Thymus (tissue), 11 donors: ENCODE measurements around the gene ZMYM4. TPM values are rescaled to one million over a fixed set of nuclear protein-coding genes. Genes with fewer than 3 reads are reported as not detected.

Source experiments
- DNase-seq, 9 donors: peaks; one replicate each; pipeline ENCODE4 v3.0.0-alpha.2; 2013; ENCODE audit warnings: low spot score in 9 of 9, low read depth in 6 of 9, missing footprints in 1 of 9
- H3K27ac ChIP-seq, 2 donors: one replicate each; pipeline ENCODE4 v1.5.1; 2013; ENCODE audit warnings: control low read depth in 1 of 2, low read depth in 1 of 2, low read length in 1 of 2, mild to moderate bottlenecking in 1 of 2, moderate library complexity in 1 of 2
- H3K27me3 ChIP-seq, 2 donors: one replicate each; pipeline ENCODE4 v1.5.1; 2013; ENCODE audit warnings: low read length in 1 of 2; ENCODE audit not compliant: control insufficient read depth in 2 of 2, insufficient read depth in 1 of 2
- H3K36me3 ChIP-seq, 2 donors: one replicate each; pipeline ENCODE4 v1.5.1; 2013; ENCODE audit warnings: low read length in 1 of 2, mild to moderate bottlenecking in 1 of 2, moderate library complexity in 1 of 2; ENCODE audit not compliant: control insufficient read depth in 2 of 2, insufficient read depth in 2 of 2
- H3K4me1 ChIP-seq, 2 donors: one replicate each; pipeline ENCODE4 v1.5.1; 2013; ENCODE audit warnings: low read length in 2 of 2; ENCODE audit not compliant: control insufficient read depth in 2 of 2, insufficient read depth in 2 of 2
- H3K4me3 ChIP-seq, 2 donors: one replicate each; pipeline ENCODE4 v1.5.1; 2013; ENCODE audit warnings: low read length in 2 of 2, control low read depth in 1 of 2, mild to moderate bottlenecking in 1 of 2
- H3K9me3 ChIP-seq, 2 donors: one replicate each; pipeline ENCODE4 v1.5.1; 2013; ENCODE audit warnings: low read length in 1 of 2, mild to moderate bottlenecking in 1 of 2; ENCODE audit not compliant: control insufficient read depth in 2 of 2, insufficient read depth in 1 of 2
- whole genome bisulfite sequencing: extraction: QIAGEN DNeasy Blood & Tissue Kit; methylation state at CpG from one replicate; pipeline ENCODE4 v1.1.7; 2013; 5-methylcytosine and 5-hydroxymethylcytosine counted together
- polyA plus RNA-seq: library from polyadenylated mRNA; stranded (reverse); fragments of 200-250 nt; gene quantifications from one replicate; pipeline ENCODE4 v1.2.3, GENCODE V29; 2013
- total RNA-seq: library from RNA; stranded (reverse); fragments of 120-200 nt; gene quantifications from one replicate; pipeline ENCODE4 v1.2.4, GENCODE V29; 2013
- donor health status: healthy.

ZMYM4 gene
- total and polyA plus RNA-seq, 2 donors: 17.3 to 31.6 TPM

DNA sequence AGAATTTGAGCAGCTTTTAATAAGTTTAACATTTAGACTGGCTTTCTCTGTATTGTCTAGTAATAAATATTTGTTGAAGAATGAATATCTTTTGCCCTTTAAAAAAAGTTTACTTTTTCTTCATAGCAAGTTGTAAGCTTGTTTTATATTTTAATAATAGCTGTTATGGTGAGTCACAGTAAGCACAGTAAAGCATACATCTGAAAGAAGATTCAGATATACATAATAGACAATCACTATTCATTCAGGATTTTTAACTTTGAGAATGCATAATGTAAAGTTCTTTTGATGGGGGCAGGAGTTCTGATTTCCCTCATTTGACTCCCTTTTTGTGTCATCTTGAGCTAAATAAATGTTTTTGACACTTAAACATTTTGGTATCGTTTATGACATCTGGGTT lies 66.0 kb downstream of the ZMYM4 start:
- 97% methylated on average over 1 of the region's 1 CpG for WGBS
- Histone ChIP-seq H3K27ac (no peak overlapping the region), H3K4me1 (no peaks in the 10 kb centered on the region), H3K36me3 (peaks cover 3 to 4% of the 10 kb centered on the region in 2 donors), H3K4me3 (no peak overlapping the region), H3K9me3 (no peaks in the 10 kb centered on the region), H3K27me3 (no peaks in the 10 kb centered on the region)
- DNase-seq: no peak

DNA sequence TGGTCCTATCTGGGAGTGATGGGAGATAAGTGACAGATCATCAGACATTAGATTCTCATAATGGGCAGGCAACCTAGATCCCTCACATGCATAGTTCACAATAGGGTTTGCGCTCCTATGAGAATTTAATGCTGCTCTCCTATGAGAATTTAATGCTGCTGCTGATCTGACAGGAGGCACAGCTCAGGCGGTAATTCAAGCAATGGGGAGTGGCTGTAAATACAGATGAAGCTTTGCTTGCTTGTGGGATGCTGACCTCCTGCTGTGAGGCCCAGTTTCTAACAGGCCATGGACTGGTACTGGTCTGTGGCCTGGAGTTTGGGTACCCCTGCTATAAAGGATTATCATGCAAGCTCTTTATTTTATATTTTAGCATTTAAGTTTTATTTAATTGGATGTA lies 72.0 kb downstream of the ZMYM4 start:
- H3K27me3 ChIP-seq: no peaks in the 10 kb centered on the region
- no peak overlapping the region for H3K4me3 ChIP-seq
- over 99% methylated on average over 2 of the region's 2 CpGs for whole genome bisulfite sequencing
- peaks cover 0 to 3% of the 10 kb centered on the region in 2 donors for H3K4me1 ChIP-seq
- no peaks in the 10 kb centered on the region for H3K9me3 ChIP-seq
- H3K36me3 ChIP-seq: peaks cover 0 to 3% of the 10 kb centered on the region in 2 donors
- no peak overlapping the region for H3K27ac ChIP-seq
- no peak for DNase-seq

DNA sequence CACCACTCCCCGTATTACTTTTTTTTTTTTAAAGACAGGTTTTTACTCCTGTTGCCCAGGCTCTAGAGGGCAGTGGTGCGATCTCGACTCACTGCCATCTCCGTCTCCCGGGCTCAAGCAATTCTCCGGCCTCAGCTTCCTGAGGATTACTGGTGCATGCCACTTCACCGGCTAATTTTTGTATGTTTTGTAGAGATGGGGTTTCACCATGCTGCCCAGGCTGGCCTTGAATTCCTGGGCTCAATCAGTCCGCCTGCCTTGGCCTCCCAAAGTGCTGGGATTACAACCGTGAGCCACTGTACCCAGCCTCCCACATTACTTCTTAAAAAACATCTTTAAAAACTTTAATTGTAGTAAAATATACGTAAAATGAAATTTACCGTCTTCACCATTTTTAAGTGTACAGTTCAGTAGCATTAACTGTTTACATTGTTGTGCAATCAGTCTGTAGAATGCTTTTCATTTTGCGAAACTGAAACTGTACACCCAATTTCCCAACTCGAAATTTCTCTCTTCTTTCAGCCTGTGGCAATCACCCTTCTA lies 77.0 kb downstream of the ZMYM4 start:
- H3K9me3 ChIP-seq: no peaks in the 10 kb centered on the region
- H3K4me3 ChIP-seq: no peak overlapping the region
- H3K4me1 ChIP-seq: peaks cover 0 to 3% of the 10 kb centered on the region in 2 donors
- H3K36me3 ChIP-seq: no peaks in the 10 kb centered on the region
- no peak for DNase-seq
- WGBS: 96% methylated on average over 13 of the region's 13 CpGs
- H3K27me3 ChIP-seq: no peaks in the 10 kb centered on the region
- H3K27ac ChIP-seq: no peak overlapping the region

DNA sequence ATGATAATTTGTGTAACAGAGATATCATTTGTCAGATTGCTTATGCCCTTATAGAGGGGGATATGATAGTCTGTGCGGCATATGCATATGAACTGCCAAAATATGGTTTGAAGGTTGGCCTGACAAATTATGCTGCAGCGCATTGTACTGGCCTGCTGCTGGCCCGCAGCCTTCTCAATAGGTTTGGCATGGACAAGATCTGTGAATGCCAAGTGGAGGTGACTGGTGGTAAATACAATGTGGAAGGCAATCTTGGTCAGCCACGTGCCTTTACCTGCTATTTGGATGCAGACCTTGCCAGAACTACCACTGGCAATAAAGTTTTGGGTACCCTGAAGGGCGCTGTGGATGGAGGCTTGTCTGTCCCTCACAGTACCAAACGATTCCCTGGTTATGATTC lies 82.4 kb downstream of the ZMYM4 start:
- DNase-seq: no peak
- WGBS: 98% methylated on average over 6 of the region's 6 CpGs
- no peaks in the 10 kb centered on the region for H3K9me3 ChIP-seq
- no peaks in the 10 kb centered on the region for H3K4me1 ChIP-seq
- H3K4me3 ChIP-seq: no peak overlapping the region
- H3K36me3 ChIP-seq: no peaks in the 10 kb centered on the region
- H3K27me3 ChIP-seq: no peaks in the 10 kb centered on the region
- H3K27ac ChIP-seq: no peak overlapping the region

DNA sequence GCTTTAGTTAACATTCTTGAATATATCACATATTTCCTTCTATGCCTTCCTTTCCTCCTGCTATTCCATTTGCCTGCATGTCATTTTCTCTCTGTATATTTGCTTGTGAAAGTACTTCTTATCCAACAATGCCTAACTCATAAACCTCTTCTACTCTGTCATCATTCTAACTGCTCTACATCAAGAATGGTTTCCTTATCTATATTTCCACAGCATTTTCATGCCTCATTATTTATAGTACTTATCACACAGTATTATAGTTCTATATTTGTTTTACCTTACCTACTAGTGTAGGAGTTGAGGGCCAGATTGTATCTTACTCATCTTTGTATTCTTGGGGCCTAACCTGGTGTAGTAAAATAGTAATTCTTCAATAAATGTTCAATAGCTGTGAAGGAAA lies 91.5 kb downstream of the ZMYM4 start:
- H3K27ac ChIP-seq: no peak overlapping the region
- no peaks in the 10 kb centered on the region for H3K9me3 ChIP-seq
- no peaks in the 10 kb centered on the region for H3K27me3 ChIP-seq
- H3K4me3 ChIP-seq: no peak overlapping the region
- H3K4me1 ChIP-seq: no peaks in the 10 kb centered on the region
- peaks cover 0 to 21% of the 10 kb centered on the region in 2 donors for H3K36me3 ChIP-seq
- no peak for DNase-seq

DNA sequence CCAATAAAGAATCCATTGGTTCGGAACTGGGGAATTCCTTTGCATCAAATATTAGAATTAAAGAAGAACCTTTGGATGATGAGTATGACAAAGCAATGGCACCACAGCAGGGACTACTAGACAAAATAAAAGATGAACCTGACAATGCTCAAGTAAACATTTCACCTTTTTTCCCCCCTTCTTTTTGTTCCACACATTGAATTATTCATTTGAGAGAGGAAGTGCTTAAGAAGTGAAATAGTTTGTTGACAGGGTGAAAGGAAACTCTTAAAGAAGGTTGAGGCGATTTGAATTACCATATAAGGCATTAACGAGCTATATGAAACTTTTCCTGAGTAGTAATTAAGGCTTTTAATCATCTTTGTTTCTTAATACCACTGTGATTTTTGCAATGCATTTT lies 93.1 kb downstream of the ZMYM4 start:
- Histone ChIP-seq H3K9me3 (no peaks in the 10 kb centered on the region), H3K4me1 (no peaks in the 10 kb centered on the region), H3K36me3 (peaks cover 0 to 22% of the 10 kb centered on the region in 2 donors), H3K27me3 (no peaks in the 10 kb centered on the region), H3K27ac (no peak overlapping the region), H3K4me3 (no peak overlapping the region)
- 69% methylated on average over 3 of the region's 3 CpGs for WGBS
- no peak for DNase-seq

DNA sequence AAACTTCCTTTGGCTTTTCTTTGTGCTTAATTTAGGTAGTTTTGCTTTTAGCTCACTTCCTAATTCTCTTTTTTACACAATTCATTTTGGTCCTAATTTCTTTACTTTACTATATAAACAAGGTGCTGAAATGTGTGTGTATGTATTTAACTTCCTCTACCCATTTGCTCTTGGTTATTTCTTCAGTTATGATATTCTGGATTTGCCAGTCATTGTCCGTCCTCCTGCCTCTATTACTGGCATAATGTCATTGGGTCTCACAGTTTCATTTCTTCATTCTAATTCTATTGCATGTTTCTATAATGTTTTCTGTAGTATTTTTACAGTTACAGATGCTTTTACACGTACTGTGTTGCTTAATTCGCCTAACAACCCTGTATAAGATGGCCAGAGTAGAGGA lies 96.2 kb downstream of the ZMYM4 start:
- no peak overlapping the region for H3K27ac ChIP-seq
- no peaks in the 10 kb centered on the region for H3K27me3 ChIP-seq
- no peak overlapping the region for H3K4me3 ChIP-seq
- H3K9me3 ChIP-seq: no peaks in the 10 kb centered on the region
- no peaks in the 10 kb centered on the region for H3K4me1 ChIP-seq
- no peak for DNase-seq
- WGBS: 93% methylated on average over 3 of the region's 3 CpGs
- peaks cover 0 to 26% of the 10 kb centered on the region in 2 donors for H3K36me3 ChIP-seq

DNA sequence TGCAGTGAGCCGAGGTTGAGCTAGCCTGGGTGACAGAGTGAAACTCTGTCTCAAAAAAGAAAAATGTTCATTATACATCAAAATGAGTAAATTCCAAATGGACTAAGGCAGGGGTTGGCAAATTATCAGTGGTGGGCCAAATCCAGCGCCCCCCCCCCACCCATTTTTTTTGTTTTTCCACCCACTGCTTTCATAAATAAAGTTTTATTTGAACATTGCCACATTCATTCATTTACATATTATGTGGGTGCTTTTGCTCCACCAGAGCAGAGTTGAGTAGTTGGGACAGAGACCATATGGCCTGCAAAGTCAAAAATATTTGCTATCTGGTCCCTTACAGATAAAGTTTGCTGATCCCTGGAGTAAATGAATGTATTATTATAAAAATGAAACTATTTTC lies 99.4 kb downstream of the ZMYM4 start:
- WGBS: 99% methylated on average over 2 of the region's 2 CpGs

DNA sequence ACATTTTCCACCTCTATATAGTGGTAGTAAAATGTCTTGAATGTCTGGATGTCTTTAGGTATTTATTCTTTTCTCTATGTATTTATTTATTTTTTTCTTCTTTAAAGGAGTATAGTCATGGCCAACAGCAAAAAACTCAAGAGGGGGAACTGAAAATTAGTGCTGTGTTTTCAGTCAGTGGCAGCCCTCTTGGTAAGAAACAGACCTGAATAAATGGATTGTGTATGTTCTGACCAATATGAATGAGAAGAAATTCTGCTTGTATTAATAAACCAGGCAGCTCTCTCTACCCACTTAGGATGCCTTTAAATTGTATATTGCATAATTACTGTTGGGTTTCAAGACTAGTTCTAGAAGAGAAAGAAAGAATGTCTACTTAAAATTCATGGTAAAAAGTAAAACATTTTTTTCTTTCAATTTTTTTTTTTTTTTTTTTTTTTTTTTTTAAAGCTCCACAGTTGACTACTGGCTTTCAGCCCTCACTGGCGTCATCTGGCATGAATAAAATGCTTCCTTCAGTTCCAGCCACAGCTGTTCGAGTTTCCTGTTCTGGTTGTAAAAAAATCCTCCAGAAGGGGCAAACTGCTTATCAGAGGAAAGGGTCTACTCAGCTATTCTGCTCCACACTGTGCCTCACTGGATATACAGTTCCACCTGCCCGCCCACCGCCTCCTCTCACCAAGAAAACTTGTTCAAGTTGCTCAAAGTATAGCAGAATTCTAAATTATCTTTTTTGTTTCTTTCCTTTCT lies 101.6 kb downstream of the ZMYM4 start:
- DNase-seq: peak; percentile 8 to 72 (median 33)
- Histone ChIP-seq H3K36me3 (peaks cover 0 to 9% of the 10 kb centered on the region in 2 donors), H3K4me3 (no peak overlapping the region), H3K27ac (peak overlapping the region in 1 of 2 donors; percentile 62), H3K27me3 (no peaks in the 10 kb centered on the region), H3K9me3 (no peaks in the 10 kb centered on the region), H3K4me1 (peaks cover 0 to 6% of the 10 kb centered on the region in 2 donors)
- 30% methylated on average over 4 of the region's 4 CpGs for WGBS

More for the DNA sequence above, 99.4 kb downstream of the ZMYM4 start:
- Histone ChIP-seq H3K4me1 (peaks cover 0 to 6% of the 10 kb centered on the region in 2 donors), H3K27ac (no peak overlapping the region), H3K9me3 (no peaks in the 10 kb centered on the region), H3K27me3 (no peaks in the 10 kb centered on the region), H3K4me3 (no peak overlapping the region), H3K36me3 (peaks cover 0 to 17% of the 10 kb centered on the region in 2 donors)
- DNase-seq: no peak
